ENCODE data around the gene CNOT3. TPM values are rescaled to one million over a fixed set of nuclear protein-coding genes. Genes with fewer than 3 reads are reported as not detected.

CNOT3 gene
- total RNA-seq, 4 donors from 2014 or later, result 21.6 to 30.3 (median 24.8) TPM

DNA sequence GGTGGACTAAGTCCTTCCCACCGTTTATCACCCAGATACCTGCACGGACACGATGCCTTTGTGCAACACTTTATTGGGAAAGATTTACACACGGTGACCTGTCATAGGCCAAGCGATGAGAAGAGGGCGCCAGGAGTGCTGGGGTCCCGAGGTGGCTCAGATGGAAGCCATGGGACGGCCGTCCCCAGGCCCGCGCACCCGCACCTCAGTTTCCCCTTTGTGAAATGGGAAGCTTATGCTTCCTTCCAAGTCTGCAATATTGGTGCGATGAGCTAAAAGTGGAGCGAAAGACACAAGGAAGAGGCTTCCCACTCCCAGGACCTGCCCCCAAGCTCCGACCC lies 35.8 kb downstream of the CNOT3 start:
- 27 to 42% methylated on average over 15 of the region's 15 CpGs for WGBS, 2 donors
- Histone ChIP-seq H3K4me3 (no peak overlapping the region), H3K4me1 (peaks cover 0 to 8% (median under 1%) of the 10 kb centered on the region in 4 donors), H3K27ac (peak overlapping the region in 1 of 4 donors; percentile 72), H3K27me3 (peaks cover 0 to 8% of the 10 kb centered on the region in 2 donors), H3K36me3 (peaks cover 0 to 23% (median 0%) of the 10 kb centered on the region in 3 donors), H3K9me3 (no peaks in the 10 kb centered on the region)
- TF ChIP-seq POLR2A (IDR thresholded peaks at IDR 0.05), result no peak
- no peak for TF ChIP-seq EP300 (IDR thresholded peaks at IDR 0.05)
- TF ChIP-seq, protein P1, sequence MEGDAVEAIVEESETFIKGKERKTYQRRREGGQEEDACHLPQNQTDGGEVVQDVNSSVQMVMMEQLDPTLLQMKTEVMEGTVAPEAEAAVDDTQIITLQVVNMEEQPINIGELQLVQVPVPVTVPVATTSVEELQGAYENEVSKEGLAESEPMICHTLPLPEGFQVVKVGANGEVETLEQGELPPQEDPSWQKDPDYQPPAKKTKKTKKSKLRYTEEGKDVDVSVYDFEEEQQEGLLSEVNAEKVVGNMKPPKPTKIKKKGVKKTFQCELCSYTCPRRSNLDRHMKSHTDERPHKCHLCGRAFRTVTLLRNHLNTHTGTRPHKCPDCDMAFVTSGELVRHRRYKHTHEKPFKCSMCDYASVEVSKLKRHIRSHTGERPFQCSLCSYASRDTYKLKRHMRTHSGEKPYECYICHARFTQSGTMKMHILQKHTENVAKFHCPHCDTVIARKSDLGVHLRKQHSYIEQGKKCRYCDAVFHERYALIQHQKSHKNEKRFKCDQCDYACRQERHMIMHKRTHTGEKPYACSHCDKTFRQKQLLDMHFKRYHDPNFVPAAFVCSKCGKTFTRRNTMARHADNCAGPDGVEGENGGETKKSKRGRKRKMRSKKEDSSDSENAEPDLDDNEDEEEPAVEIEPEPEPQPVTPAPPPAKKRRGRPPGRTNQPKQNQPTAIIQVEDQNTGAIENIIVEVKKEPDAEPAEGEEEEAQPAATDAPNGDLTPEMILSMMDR (IDR thresholded peaks at IDR 0.05), result no peak
- no peak for DNase-seq (ENCODE audit: low spot score in 2 of 2)

DNA sequence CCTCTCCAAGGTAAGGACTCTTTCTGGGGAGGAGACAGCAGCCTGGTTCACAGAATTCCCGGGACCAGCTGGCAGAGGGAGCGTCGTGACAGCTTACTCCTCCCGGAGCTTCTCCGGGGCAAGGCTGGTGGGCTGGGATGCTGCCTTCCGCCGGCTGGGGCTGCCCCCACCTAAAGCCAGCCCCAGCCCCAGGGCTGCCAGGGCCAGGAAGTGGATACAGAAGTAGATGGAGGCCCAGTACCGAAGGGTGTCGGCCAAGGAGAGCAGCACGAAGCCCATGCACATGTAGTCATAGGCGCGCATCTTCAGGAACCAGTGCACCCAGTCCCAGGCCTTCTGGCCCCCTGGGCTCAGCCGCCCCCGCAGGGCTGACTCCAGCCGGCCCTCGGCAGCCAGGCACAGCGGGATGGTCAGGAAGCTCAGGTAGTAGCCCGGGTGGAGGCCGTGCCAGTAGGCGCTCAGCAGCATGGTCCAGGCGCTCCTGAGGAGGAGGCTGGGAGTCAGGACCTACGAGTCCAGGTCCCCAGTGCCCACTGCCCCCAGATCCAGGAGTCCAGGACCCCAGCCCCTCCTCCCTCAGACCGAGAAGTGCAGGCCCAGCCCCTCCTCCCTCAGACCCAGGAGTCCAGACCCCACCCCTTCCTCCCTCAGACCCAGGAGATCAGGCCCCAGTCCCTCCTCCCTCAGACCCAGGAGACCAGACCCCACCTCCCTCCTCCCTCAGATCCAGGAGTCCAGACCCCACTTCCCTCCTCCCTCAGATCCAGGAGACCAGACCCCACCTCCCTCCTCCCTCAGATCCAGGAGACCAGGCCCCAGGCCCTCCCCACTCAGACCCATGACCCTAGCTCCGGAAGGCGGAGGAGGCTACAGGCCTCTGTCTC lies 36.6 kb downstream of the CNOT3 start:
- H3K9me3 ChIP-seq, result no peaks in the 10 kb centered on the region
- no peak overlapping the region for H3K27ac ChIP-seq
- WGBS, 2 donors, result 56 to 58% methylated on average over 16 to 20 of the region's 25 CpGs
- peaks cover 0 to 5% (median 0%) of the 10 kb centered on the region in 4 donors for H3K4me1 ChIP-seq
- peaks cover 0 to 8% of the 10 kb centered on the region in 2 donors for H3K27me3 ChIP-seq
- TF ChIP-seq EP300 (IDR thresholded peaks at IDR 0.05) (no peak), POLR2A (IDR thresholded peaks at IDR 0.05) (no peak)
- TF ChIP-seq, protein P1 (IDR thresholded peaks at IDR 0.05), result no peak
- H3K36me3 ChIP-seq, result peaks cover 0 to 31% (median 0%) of the 10 kb centered on the region in 3 donors
- no peak for DNase-seq (ENCODE audit: low spot score in 2 of 2)
- H3K4me3 ChIP-seq, result no peak overlapping the region

- Histone ChIP-seq H3K4me1 (no peaks in the 10 kb centered on the region), H3K9me3 (no peaks in the 10 kb centered on the region), H3K4me3 (no peak overlapping the region), H3K27ac (no peak overlapping the region), H3K36me3 (peaks cover 0 to 65% (median 0%) of the 10 kb centered on the region in 3 donors), H3K27me3 (no peaks in the 10 kb centered on the region)
- DNase-seq (ENCODE audit: low spot score in 2 of 2), result no peak
- 71 to 76% methylated on average over 21 to 23 of the region's 23 CpGs for WGBS, 2 donors
- TF ChIP-seq, protein P1 (IDR thresholded peaks at IDR 0.05), result no peak
- no peak for TF ChIP-seq EP300 (IDR thresholded peaks at IDR 0.05)
- no peak for TF ChIP-seq POLR2A (IDR thresholded peaks at IDR 0.05)
Measured at GRCh38 chr19:54178581-54179261, 41.2 kb downstream of the CNOT3 start.

DNA sequence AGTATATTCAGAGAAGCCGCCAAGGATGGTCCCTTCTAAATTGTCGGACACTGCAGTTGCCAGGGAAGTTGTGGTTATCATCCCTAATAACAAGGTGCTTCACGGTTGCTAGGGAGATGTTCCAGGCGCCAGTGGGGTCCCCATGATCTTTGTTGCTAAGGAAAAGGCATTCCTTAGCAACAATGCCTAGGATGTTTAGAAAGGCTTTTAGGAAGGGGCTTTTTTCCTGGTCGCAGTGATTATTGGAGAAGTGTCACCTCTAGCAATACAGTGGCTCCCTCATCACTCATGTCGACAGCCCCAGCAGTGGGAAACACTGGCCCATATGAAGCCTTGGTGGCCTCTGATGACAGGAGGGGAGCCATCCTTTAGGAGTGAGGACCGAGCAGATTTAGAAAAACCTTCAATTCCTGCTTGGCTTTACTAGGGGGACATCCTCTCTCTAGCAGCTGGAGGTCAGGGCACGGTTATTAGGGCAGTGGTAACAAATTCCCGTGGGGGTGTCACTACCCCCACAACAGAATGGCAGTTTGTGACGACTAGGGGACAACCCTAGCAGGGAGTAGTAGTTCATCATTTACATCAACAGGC lies 41.8 kb downstream of the CNOT3 start:
- TF ChIP-seq EP300 (IDR thresholded peaks at IDR 0.05) (no peak), POLR2A (IDR thresholded peaks at IDR 0.05) (no peak)
- peaks cover 0 to 66% (median 0%) of the 10 kb centered on the region in 3 donors for H3K36me3 ChIP-seq
- DNase-seq (ENCODE audit: low spot score in 2 of 2), result no peak
- no peaks in the 10 kb centered on the region for H3K27me3 ChIP-seq
- H3K9me3 ChIP-seq, result no peaks in the 10 kb centered on the region
- no peak overlapping the region for H3K27ac ChIP-seq
- no peak overlapping the region for H3K4me3 ChIP-seq
- WGBS, 2 donors, result 74 to 84% methylated on average over 10 of the region's 10 CpGs
- H3K4me1 ChIP-seq, result no peaks in the 10 kb centered on the region

- H3K4me1 ChIP-seq, result no peaks in the 10 kb centered on the region
- H3K27me3 ChIP-seq, result no peaks in the 10 kb centered on the region
- no peaks in the 10 kb centered on the region for H3K9me3 ChIP-seq
- no peak overlapping the region for H3K4me3 ChIP-seq
- DNase-seq (ENCODE audit: low spot score in 2 of 2), result no peak
- WGBS, 2 donors, result 33 to 41% methylated on average over 10 of the region's 10 CpGs
- no peak overlapping the region for H3K27ac ChIP-seq
- peaks cover 0 to 66% (median 0%) of the 10 kb centered on the region in 3 donors for H3K36me3 ChIP-seq
- no peak for TF ChIP-seq POLR2A (IDR thresholded peaks at IDR 0.05)
- TF ChIP-seq, protein P1 (IDR thresholded peaks at IDR 0.05), result peak in 1 of 5 experiments; percentile 12
Measured at GRCh38 chr19:54179921-54180461, 42.4 kb downstream of the CNOT3 start.
